CD4-positive, alpha-beta T cell treated with Interferon alpha-2 for 1 hour (primary cell): Measurements from ENCODE around the gene CREB3L2.
"Not testable (repeated sequence)": the region's sequence is repeated elsewhere in the genome, so short reads cannot be mapped to it uniquely, and the experiment has no call there.

Experiments used
- DNase-seq, 2 donors: peaks; one replicate each; pipeline ENCODE4 v3.0.0-alpha.2; 2020 to 2022

CREB3L2 gene

GRCh38 chr7:137862964-137863363, 138.9 kb downstream of the CREB3L2 start:
- DNase-seq: no peak

- no peak for DNase-seq
These were observed 139.5 kb downstream of the CREB3L2 start for GRCh38 chr7:137862358-137862757.

GRCh38 chr7:137860542-137860941, 141.3 kb downstream of the CREB3L2 start:
- no peak for DNase-seq

- no peak for DNase-seq
These were observed 148.8 kb downstream of the CREB3L2 start for GRCh38 chr7:137853053-137853452.

GRCh38 chr7:137852108-137852507, 149.8 kb downstream of the CREB3L2 start:
- DNase-seq: no peak

GRCh38 chr7:137850972-137851945, 150.6 kb downstream of the CREB3L2 start:
- no peak for DNase-seq

GRCh38 chr7:137850571-137850970, 151.3 kb downstream of the CREB3L2 start:
- DNase-seq: no peak

GRCh38 chr7:137848095-137848494, 153.8 kb downstream of the CREB3L2 start:
- no peak for DNase-seq

GRCh38 chr7:137847568-137848050, 154.3 kb downstream of the CREB3L2 start:
- DNase-seq: no peak

- no peak for DNase-seq
These were observed 154.9 kb downstream of the CREB3L2 start, which contains the start of gene DGKI for GRCh38 chr7:137846827-137847567. Gene DGKI, minus strand, starts transcription at chr7:137846974.

GRCh38 chr7:137846549-137846826, 155.4 kb downstream of the CREB3L2 start:
- DNase-seq: no peak

GRCh38 chr7:137844677-137845425, 157.0 kb downstream of the CREB3L2 start:
- DNase-seq: no peak

- DNase-seq: no peak
These were observed 161.7 kb downstream of the CREB3L2 start for GRCh38 chr7:137839903-137840779.

- DNase-seq: no peak
These were observed 163.1 kb downstream of the CREB3L2 start for GRCh38 chr7:137838706-137839315.

- no peak for DNase-seq
These were observed 165.3 kb downstream of the CREB3L2 start for GRCh38 chr7:137836541-137836940.

- no peak for DNase-seq
These were observed 165.8 kb downstream of the CREB3L2 start for GRCh38 chr7:137836113-137836509.

- no peak for DNase-seq
These were observed 166.3 kb downstream of the CREB3L2 start for GRCh38 chr7:137835486-137836112.

- no peak for DNase-seq
These were observed 167.3 kb downstream of the CREB3L2 start for GRCh38 chr7:137834552-137834951.

- DNase-seq: not testable (repeated sequence)
These were observed 168.9 kb downstream of the CREB3L2 start for GRCh38 chr7:137832990-137833389.

- no peak for DNase-seq
These were observed 169.5 kb downstream of the CREB3L2 start for GRCh38 chr7:137832382-137832781.

GRCh38 chr7:137831555-137831954, 170.3 kb downstream of the CREB3L2 start:
- DNase-seq: not testable (repeated sequence)
